ENCODE measurements around the gene SIGLEC1. TPM values are rescaled to one million over a fixed set of nuclear protein-coding genes. Genes with fewer than 3 reads are reported as not detected.

SIGLEC1 gene
- total and polyA plus RNA-seq, 2 of the 4 experiments (the other 2 are of a cell fraction) = not detected

DNA sequence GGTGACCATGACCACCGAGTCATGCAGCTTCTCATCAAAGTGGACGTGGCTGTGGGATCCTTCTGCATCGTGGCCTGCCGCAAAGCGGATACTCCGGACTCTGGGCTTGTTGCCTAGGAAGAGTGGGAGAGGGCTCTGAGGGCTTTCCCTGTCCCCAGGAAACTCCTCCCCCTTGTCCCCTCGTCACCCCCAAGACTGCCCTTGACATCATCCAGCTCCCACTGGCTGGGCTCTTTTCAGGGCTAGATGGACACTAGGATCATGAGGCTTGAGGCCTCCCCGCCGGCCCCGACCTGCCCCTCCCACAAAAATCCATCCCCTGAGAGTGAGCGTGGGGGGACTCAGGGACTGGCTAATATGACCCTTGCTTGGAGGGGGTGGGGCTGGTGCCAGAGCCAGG, 46.2 kb upstream of the SIGLEC1 start:
- Histone ChIP-seq H3K79me1 (ENCODE audit: low read depth in 1 of 2, low read length in 2 of 2) (peaks cover 3 to 20% of the 10 kb centered on the region in 2 experiments; a peak in 3 of 4 replicates), H3K4ac (ENCODE audit: low read depth, low read length) (no peak overlapping the region), H3K9me1 (ENCODE audit: insufficient read depth, low read length) (peaks cover 5% of the 10 kb centered on the region), H4K5ac (ENCODE audit: low read depth, low read length) (no peak overlapping the region), H2BK20ac (ENCODE audit: low read depth, low read length) (no peak overlapping the region), H3K23ac (ENCODE audit: low read depth, low read length) (no peak overlapping the region), H3K9me3 (ENCODE audit: control insufficient read depth, insufficient read depth, low read length) (no peaks in the 10 kb centered on the region), H3K14ac (replicated peaks; ENCODE audit: low read depth, low read length) (no peak overlapping the region), H4K20me1 (ENCODE audit: insufficient read depth, low read length) (peaks cover 9% of the 10 kb centered on the region; the same call in 1 of the 2 replicates), H4K91ac (ENCODE audit: insufficient read depth, low read depth, low read length) (no peak overlapping the region), H3K27me3 (ENCODE audit: control insufficient read depth, insufficient read depth, low read length) (no peaks in the 10 kb centered on the region), H4K8ac (ENCODE audit: low read depth in 2 of 2, low read length in 2 of 2) (no peak overlapping the region), H3K18ac (ENCODE audit: low read depth, low read length) (no peak overlapping the region), H2BK120ac (ENCODE audit: low read depth, low read length) (no peak overlapping the region), H2BK5ac (ENCODE audit: low read depth, low read length, poor library complexity, severe bottlenecking) (no peak overlapping the region), H2AFZ (replicated peaks; ENCODE audit: low read length, poor library complexity) (no peak overlapping the region), H3K4me3 (ENCODE audit: insufficient read depth, low read depth, low read length) (no peak overlapping the region), H3K56ac (ENCODE audit: extremely low read depth, insufficient read depth, low read length) (no peak overlapping the region), H2AK5ac (ENCODE audit: low read depth, low read length) (no peak overlapping the region), H2AK9ac (replicated peaks; ENCODE audit: low read depth, low read length, poor library complexity) (no peak overlapping the region), H3K9ac (ENCODE audit: low read depth, low read length) (no peak overlapping the region), H2BK15ac (ENCODE audit: low read depth, low read length) (no peak overlapping the region), H3K4me2 (ENCODE audit: low read depth, low read length) (no peak overlapping the region), H3K27ac (ENCODE audit: insufficient read depth, low read length) (no peak overlapping the region), H3K4me1 (ENCODE audit: control insufficient read depth, insufficient read depth, low read length) (no peaks in the 10 kb centered on the region; the same call in 1 of the 2 replicates), H3K36me3 (ENCODE audit: control insufficient read depth, insufficient read depth, low read length) (peaks cover 9% of the 10 kb centered on the region; the same call in 1 of the 2 replicates)
- ChIA-PET CTCF (interaction anchor here (0.6 to 1.0 kb wide), 2 partner anchors 9 to 11 kb away, joined by 3 read pairs; partner anchors contain the start of gene ADISSP), POLR2A (ENCODE audit: unreplicated experiment) (no interaction called here)
- in situ Hi-C loops (cut with MboI; ENCODE audit: low sequenced_read_pairs) = no loop called here
- DNase-seq (no peak), ATAC-seq (ENCODE audit: low read depth) (no peak)
- intact Hi-C loops (cut with micrococcal nuclease) = no loop called here
- TF ChIP-seq BHLHE40 (IDR thresholded peaks at IDR 0.05; ENCODE audit: low read depth, low read length) = no peak
- TF ChIP-seq SMC3 (IDR thresholded peaks at IDR 0.05; ENCODE audit: low read depth, low read length) = no peak
- TF ChIP-seq CEBPB (IDR thresholded peaks at IDR 0.05; ENCODE audit: low read depth, low read length) = no peak
- TF ChIP-seq, protein P1, sequence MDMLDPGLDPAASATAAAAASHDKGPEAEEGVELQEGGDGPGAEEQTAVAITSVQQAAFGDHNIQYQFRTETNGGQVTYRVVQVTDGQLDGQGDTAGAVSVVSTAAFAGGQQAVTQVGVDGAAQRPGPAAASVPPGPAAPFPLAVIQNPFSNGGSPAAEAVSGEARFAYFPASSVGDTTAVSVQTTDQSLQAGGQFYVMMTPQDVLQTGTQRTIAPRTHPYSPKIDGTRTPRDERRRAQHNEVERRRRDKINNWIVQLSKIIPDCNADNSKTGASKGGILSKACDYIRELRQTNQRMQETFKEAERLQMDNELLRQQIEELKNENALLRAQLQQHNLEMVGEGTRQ (IDR thresholded peaks at IDR 0.05; ENCODE audit: low read depth, low read length) = no peak
- TF ChIP-seq NFE2L2 (IDR thresholded peaks at IDR 0.05; ENCODE audit: low read depth, low read length) = no peak
- TF ChIP-seq RAD21 (IDR thresholded peaks at IDR 0.05; ENCODE audit: low read length) = no peak
- TF ChIP-seq CHD1 (IDR thresholded peaks at IDR 0.05; ENCODE audit: low read depth, low read length) = no peak
- TF ChIP-seq MAZ (IDR thresholded peaks at IDR 0.05; ENCODE audit: borderline replicate concordance, low read depth, low read length) = no peak
- BruUV-seq (replicated peaks) = no TSS peak
- dilution Hi-C loops (cut with HindIII; ENCODE audit: low sequenced_read_pairs, unreplicated experiment) = no loop called here
- WGBS, 2 experiments (ENCODE audit: extremely low coverage in 2 of 2, insufficient read length in 1 of 2) = no CpG with 5 or more reads among the region's 11 CpGs

Measured in IMR-90 (cell line).